D341Med (cell line): ENCODE data around the gene POU2AF1.

ENCODE experiments used
- DNase-seq: peaks from one replicate; pipeline ENCODE4 v3.0.0; 2012; ENCODE audit warnings: low spot score

POU2AF1 gene

GRCh38 chr11:111310723-111311122 lies 68.4 kb downstream of the POU2AF1 start:
- DNase-seq = no peak

- no peak for DNase-seq
These were observed 69.0 kb downstream of the POU2AF1 start for GRCh38 chr11:111310088-111310487.

DNA sequence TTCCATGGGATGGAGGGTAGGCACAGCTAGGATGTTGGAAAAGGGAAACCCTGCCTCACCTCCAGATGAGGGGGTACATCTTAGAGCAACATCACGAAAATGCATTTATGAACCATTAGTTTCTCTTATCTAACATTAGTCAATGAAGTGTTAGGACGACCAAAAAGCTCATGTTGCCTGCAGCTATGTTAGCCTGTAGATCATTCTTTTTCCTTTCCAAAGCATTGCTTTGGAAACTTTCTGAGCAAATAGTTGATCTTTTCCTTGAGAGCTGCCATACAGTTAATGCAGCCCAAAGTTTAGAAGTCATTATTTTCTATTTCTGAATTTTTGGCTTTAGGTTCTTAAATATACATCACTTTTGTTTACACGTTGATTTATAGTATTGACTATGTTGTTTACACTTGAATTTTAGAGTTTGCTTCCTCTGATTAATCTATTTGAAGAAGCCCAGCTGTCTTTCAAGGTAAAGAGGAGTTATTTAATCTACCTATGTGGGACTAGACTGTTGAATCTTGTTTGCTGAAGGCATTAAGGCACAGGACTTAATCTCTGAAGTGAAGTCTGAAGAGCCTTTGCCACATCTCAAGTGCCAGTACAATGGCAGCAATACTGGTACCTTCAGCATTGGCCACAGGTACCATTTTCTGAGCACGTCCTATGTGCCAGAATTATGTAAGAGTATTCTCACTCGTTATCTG lies 69.7 kb downstream of the POU2AF1 start:
- no peak for DNase-seq

DNA sequence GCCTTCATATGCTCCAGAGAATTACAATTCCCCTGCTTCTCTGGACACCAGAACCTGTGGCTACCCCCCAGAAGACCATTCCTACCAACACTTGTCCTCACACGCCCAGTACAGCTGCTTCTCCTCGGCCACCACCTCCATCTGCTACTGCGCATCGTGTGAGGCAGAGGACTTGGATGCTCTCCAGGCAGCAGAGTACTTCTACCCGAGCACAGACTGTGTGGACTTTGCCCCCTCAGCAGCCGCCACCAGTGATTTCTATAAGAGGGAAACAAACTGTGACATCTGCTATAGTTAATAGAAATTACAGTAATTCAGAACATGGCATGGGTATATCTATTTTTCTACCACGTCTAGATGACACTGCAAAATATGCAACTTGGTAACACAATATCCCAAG lies 70.9 kb downstream of the POU2AF1 start:
- DNase-seq = no peak

DNA sequence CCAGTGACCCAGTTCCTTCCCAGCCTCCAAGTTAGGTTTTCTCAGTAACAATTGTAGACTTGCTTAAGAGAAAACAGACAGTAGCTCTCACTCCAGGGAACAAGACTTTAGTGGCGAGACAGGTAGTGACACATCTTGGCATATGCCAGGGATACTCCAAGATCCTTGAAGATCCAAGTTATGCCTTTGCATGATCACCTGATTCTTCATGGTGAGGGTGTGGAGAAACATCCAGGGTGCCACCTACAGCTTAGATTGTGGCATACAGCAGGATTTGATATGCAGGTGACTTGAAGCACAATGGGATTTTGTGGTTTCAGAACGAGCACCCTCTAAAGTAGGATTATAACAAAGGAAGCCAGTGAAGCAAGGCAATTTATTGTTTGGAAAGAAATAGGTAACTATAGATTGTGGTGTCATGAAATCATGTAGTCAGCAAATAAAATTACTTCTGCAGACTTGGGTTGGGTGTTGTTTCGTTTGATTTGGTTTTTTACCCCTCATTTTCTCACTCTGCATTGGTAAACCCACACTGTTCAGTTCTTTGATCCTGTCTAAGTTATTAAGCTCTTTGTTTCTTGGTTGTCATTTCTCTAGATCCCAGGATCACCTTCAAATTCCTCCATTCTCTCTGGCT lies 71.5 kb downstream of the POU2AF1 start:
- DNase-seq = no peak

- no peak for DNase-seq
These were observed 72.8 kb downstream of the POU2AF1 start for GRCh38 chr11:111306321-111306720.

DNA sequence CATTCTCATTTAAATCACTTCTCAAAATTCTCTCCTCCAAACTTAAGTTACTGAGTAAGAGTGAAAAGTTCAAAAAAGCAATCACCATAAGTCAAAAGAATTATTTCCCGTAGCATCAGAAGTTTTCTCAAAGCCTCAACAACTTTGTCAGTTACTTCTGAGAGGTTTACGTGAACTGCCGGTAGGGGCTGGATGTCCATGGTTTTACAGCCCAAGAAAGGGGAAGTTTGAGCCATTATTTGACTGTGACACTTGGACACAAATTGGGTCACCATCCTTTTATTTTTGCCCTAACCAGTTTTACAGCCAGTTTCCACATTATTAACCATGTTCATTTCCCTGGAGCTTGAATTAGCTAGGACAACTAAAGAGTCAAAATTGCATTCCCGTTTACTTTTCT lies 73.2 kb downstream of the POU2AF1 start:
- no peak for DNase-seq

DNA sequence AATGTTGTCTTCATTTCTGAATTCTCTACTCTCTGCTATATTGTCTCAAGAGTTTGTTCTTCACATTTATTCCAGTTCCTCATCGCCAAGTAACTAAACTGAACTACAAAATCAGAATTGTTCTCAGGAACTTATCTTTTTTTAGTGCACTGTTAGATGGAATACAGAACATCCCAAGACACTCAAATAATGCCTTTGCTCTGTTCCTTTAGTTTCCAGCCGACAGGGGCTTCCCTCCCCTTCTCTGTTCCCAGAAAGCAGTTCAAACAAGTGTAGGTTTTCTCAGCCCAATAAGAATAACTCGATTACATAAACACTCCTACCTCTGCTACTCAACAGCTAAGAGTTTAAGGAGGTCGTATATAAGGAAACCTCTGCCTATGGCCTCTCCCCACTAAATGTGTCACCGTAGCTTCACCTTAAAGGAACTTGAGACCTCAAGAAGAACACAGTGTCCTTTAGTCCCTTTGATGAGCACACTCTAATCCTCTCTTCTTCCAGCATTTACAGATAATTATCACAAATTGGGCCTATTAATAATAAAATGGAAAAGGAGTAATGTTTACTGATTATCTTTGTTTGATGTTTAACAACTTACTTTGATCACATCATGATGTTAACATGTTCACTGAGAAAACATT lies 73.8 kb downstream of the POU2AF1 start:
- DNase-seq = no peak

- no peak for DNase-seq
These were observed 75.6 kb downstream of the POU2AF1 start for GRCh38 chr11:111303461-111303860.

GRCh38 chr11:111302298-111302697 lies 76.8 kb downstream of the POU2AF1 start:
- no peak for DNase-seq
